Measurements from ENCODE around the gene ACTR2.

- TF ChIP-seq CTCF (IDR thresholded peaks at IDR 0.05): no peak
- TF ChIP-seq ATF3 (CRISPR knock-in tag; conservative IDR thresholded peaks at IDR 0.05): no peak
- TF ChIP-seq FOXP4 (CRISPR knock-in tag; IDR thresholded peaks at IDR 0.05): no peak
- TF ChIP-seq ZNF138 (CRISPR knock-in tag; conservative IDR thresholded peaks at IDR 0.05): no peak
- no peak for TF ChIP-seq ZNF263 (CRISPR knock-in tag; IDR thresholded peaks at IDR 0.05; ENCODE audit: low read depth)
- TF ChIP-seq TEAD4 (CRISPR knock-in tag; IDR thresholded peaks at IDR 0.05): no peak
- TF ChIP-seq E2F1 (CRISPR knock-in tag; IDR thresholded peaks at IDR 0.05): no peak
- no peak for TF ChIP-seq GTF2I (CRISPR knock-in tag; conservative IDR thresholded peaks at IDR 0.05)
- TF ChIP-seq NFYB (CRISPR knock-in tag; conservative IDR thresholded peaks at IDR 0.05; ENCODE audit: low read depth): no peak
Observed at GRCh38 chr2:65311596-65311995, 84.0 kb downstream of the ACTR2 start.

Measured in WTC11 (cell line).